ENCODE results near the gene NFAT5. TPM values are rescaled to one million over a fixed set of nuclear protein-coding genes. Genes with fewer than 3 reads are reported as not detected.
"Not testable (repeated sequence)": the region's sequence is repeated elsewhere in the genome, so short reads cannot be mapped to it uniquely, and the experiment has no call there.

The NFAT5 gene
- total and polyA plus RNA-seq, 2 donors (not counting 3 experiments of a cell fraction or from before 2014, with no cell fraction given), result 17.2 to 49.5 TPM

DNA sequence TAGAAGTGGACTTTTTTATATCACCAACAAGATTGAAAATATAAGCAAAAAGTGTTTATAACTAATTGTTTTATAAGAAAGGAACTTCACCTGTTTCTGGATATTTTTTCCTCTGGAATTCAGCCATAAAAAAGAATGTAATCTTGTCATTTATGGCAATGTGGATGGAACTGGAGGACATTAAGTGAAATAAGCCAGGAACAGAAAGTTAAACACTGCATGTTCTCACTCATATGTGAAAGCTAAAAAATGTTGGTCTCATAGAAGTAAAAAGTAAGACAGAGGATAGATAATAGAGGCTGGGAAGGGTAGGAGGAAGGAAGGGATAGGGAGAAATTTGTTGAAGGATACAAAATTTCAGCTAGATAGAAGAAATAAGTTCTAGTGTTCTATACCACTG, 67.6 kb downstream of the NFAT5 start:
- dilution Hi-C loops (cut with MboI; ENCODE audit: extremely low pct_ligation_motif_present, low sequenced_read_pairs), result no loop called here
- no peaks in the 10 kb centered on the region for H3K4me1 ChIP-seq (ENCODE audit: control insufficient read depth, extremely low read depth, insufficient read depth, low read length)
- FAIRE-seq (no peak), DNase-seq (ENCODE audit: low read depth, low spot score) (no peak)
- no peak for TF ChIP-seq CTCF (IDR thresholded peaks at IDR 0.05; ENCODE audit: extremely low read depth in 1 of 2, insufficient read depth in 1 of 2, low read depth in 1 of 2, low read length in 2 of 2)
- TF ChIP-seq EZH2 (IDR thresholded peaks at IDR 0.05; ENCODE audit: borderline replicate concordance, low read depth, low read length, severe bottlenecking), result no peak
- H4K20me1 ChIP-seq (replicated peaks; ENCODE audit: control insufficient read depth, extremely low read depth, insufficient read depth, low read length), result peaks cover 2% of the 10 kb centered on the region
- H3K36me3 ChIP-seq (ENCODE audit: control insufficient read depth in 2 of 2, extremely low read depth in 1 of 2, insufficient read depth in 2 of 2, low read length in 2 of 2), result peaks cover 0 to 13% of the 10 kb centered on the region in 2 experiments
- no peaks in the 10 kb centered on the region for H3K9me3 ChIP-seq (replicated peaks; ENCODE audit: control insufficient read depth, insufficient read depth, low read length)
- no TSS peak for BruUV-seq (replicated peaks)
- H3K4me3 ChIP-seq (replicated peaks in 1 of 3; ENCODE audit: insufficient read depth in 1 of 3, low read depth in 1 of 3, low read length in 3 of 3), result no peak overlapping the region
- POLR2A ChIA-PET, result no interaction called here
- no peak overlapping the region for H3K4me2 ChIP-seq (ENCODE audit: insufficient read depth, low read length)
- H3K27ac ChIP-seq (ENCODE audit: insufficient read depth, low read depth, low read length), result no peak overlapping the region
- H3K9ac ChIP-seq (replicated peaks; ENCODE audit: extremely low read depth, insufficient read depth, low read length), result no peak overlapping the region
- no peaks in the 10 kb centered on the region for H3K27me3 ChIP-seq (ENCODE audit: control insufficient read depth in 2 of 2, insufficient read depth in 2 of 2, low read length in 2 of 2)
- intact Hi-C loops (cut with micrococcal nuclease), result no loop called here
- no peak overlapping the region for H2AFZ ChIP-seq (ENCODE audit: low read depth, low read length)
- H3K9me1 ChIP-seq (replicated peaks; ENCODE audit: control insufficient read depth, extremely low read depth, insufficient read depth, low read length), result peaks cover 3% of the 10 kb centered on the region
- CTCF ChIA-PET, result interaction anchor here (0.6 kb wide), 1 partner anchor 660 kb away, joined by 3 read pairs; no protein-coding TSS in a partner anchor
- H3K79me2 ChIP-seq (ENCODE audit: control insufficient read depth, insufficient read depth, low read length), result peaks cover 11% of the 10 kb centered on the region

GRCh38 chr16:69636563-69637146, 70.9 kb downstream of the NFAT5 start:
- H2AFZ ChIP-seq (ENCODE audit: low read depth, low read length); H3K9me1 ChIP-seq (replicated peaks; ENCODE audit: control insufficient read depth, extremely low read depth, insufficient read depth, low read length); intact Hi-C loops (cut with micrococcal nuclease); H3K9me3 ChIP-seq (replicated peaks; ENCODE audit: control insufficient read depth, insufficient read depth, low read length); dilution Hi-C loops (cut with MboI; ENCODE audit: extremely low pct_ligation_motif_present, low sequenced_read_pairs); H3K9ac ChIP-seq (replicated peaks; ENCODE audit: extremely low read depth, insufficient read depth, low read length); H3K27ac ChIP-seq (ENCODE audit: insufficient read depth, low read depth, low read length); BruUV-seq (replicated peaks); H3K4me3 ChIP-seq (replicated peaks in 1 of 3; ENCODE audit: insufficient read depth in 1 of 3, low read depth in 1 of 3, low read length in 3 of 3); H4K20me1 ChIP-seq (replicated peaks; ENCODE audit: control insufficient read depth, extremely low read depth, insufficient read depth, low read length); H3K4me1 ChIP-seq (ENCODE audit: control insufficient read depth, extremely low read depth, insufficient read depth, low read length); CTCF ChIA-PET; H3K4me2 ChIP-seq (ENCODE audit: insufficient read depth, low read length); POLR2A ChIA-PET; DNase-seq (ENCODE audit: low read depth, low spot score); H3K27me3 ChIP-seq (ENCODE audit: control insufficient read depth in 2 of 2, insufficient read depth in 2 of 2, low read length in 2 of 2); FAIRE-seq: not testable (repeated sequence)
- peaks cover 12% of the 10 kb centered on the region for H3K79me2 ChIP-seq (ENCODE audit: control insufficient read depth, insufficient read depth, low read length)
- peaks cover 0 to 10% of the 10 kb centered on the region in 2 experiments for H3K36me3 ChIP-seq (ENCODE audit: control insufficient read depth in 2 of 2, extremely low read depth in 1 of 2, insufficient read depth in 2 of 2, low read length in 2 of 2)

DNA sequence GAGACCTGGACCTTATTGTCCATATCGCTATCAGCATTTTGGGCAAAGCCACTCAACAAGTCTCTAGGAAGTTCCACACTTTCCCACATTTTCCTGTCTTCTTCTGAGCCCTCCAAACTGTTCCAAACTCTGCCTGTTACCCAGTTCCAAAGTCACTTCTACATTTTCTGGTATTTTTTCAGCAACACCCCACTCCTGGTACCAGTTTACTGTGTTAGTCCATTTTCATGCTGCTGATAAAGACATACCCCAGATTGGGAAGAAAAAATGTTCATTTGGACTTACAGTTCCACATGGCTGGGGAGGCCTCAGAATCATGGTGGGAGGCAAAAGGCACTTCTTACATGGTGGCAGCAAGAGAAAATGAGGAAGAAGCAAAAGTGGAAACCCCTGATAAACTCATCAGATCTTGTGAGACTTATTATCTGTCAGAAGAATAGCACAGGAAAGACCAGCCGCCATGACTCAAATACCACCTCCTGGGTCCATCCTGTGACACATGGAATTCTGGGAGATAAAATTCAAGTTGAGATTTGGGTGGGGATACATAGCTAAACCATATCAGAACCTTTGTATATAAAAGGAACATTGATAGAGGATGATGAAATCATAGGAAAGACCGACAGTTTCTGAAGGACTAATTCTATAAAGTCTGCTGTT, 71.6 kb downstream of the NFAT5 start:
- POLR2A ChIA-PET; dilution Hi-C loops (cut with MboI; ENCODE audit: extremely low pct_ligation_motif_present, low sequenced_read_pairs): not testable (repeated sequence)

More for the DNA sequence above, 71.6 kb downstream of the NFAT5 start:
- Histone ChIP-seq H3K36me3 (ENCODE audit: control insufficient read depth in 2 of 2, extremely low read depth in 1 of 2, insufficient read depth in 2 of 2, low read length in 2 of 2) (peaks cover 0 to 10% of the 10 kb centered on the region in 2 experiments), H3K79me2 (ENCODE audit: control insufficient read depth, insufficient read depth, low read length) (peaks cover 12% of the 10 kb centered on the region)
- H3K9ac ChIP-seq (replicated peaks; ENCODE audit: extremely low read depth, insufficient read depth, low read length); H2AFZ ChIP-seq (ENCODE audit: low read depth, low read length); H3K4me2 ChIP-seq (ENCODE audit: insufficient read depth, low read length); H3K27ac ChIP-seq (ENCODE audit: insufficient read depth, low read depth, low read length); H3K4me1 ChIP-seq (ENCODE audit: control insufficient read depth, extremely low read depth, insufficient read depth, low read length); CTCF ChIA-PET; H3K9me1 ChIP-seq (replicated peaks; ENCODE audit: control insufficient read depth, extremely low read depth, insufficient read depth, low read length); H4K20me1 ChIP-seq (replicated peaks; ENCODE audit: control insufficient read depth, extremely low read depth, insufficient read depth, low read length); intact Hi-C loops (cut with micrococcal nuclease); FAIRE-seq; H3K27me3 ChIP-seq (ENCODE audit: control insufficient read depth in 2 of 2, insufficient read depth in 2 of 2, low read length in 2 of 2); H3K4me3 ChIP-seq (replicated peaks in 1 of 3; ENCODE audit: insufficient read depth in 1 of 3, low read depth in 1 of 3, low read length in 3 of 3); BruUV-seq (replicated peaks); H3K9me3 ChIP-seq (replicated peaks; ENCODE audit: control insufficient read depth, insufficient read depth, low read length); DNase-seq (ENCODE audit: low read depth, low spot score): not testable (repeated sequence)

Measured in endothelial cell of umbilical vein (primary cell).